ENCODE measurements around the gene TMTC1. TPM values are rescaled to one million over a fixed set of nuclear protein-coding genes. Genes with fewer than 3 reads are reported as not detected.

TMTC1 gene
- total and polyA plus RNA-seq, 2 of the 8 experiments (the other 6 are each of a cell fraction or from before 2014, with no cell fraction given) = 15.4 to 20.8 TPM

GRCh38 chr12:29762637-29763300 lies 21.0 kb downstream of the TMTC1 start:
- Histone ChIP-seq H2BK15ac (ENCODE audit: low read length) (no peak overlapping the region), H2AK5ac (ENCODE audit: low read depth, low read length) (peak overlapping the region; percentile 57; the same call in 1 of the 2 replicates), H3K79me1 (ENCODE audit: low read depth, low read length) (no peaks in the 10 kb centered on the region; the same call in 1 of the 2 replicates), H3K36me3 (ENCODE audit: control insufficient read depth in 2 of 4, insufficient read depth in 4 of 4, low read length in 3 of 4) (peaks cover 0 to 14% (median 5%) of the 10 kb centered on the region in 4 experiments; a peak in 4 of 8 replicates), H3K14ac (ENCODE audit: insufficient read length) (no peak overlapping the region), H4K91ac (replicated peaks; ENCODE audit: insufficient read length, low read length) (no peak overlapping the region), H2BK12ac (ENCODE audit: low read depth, low read length) (peak overlapping the region; percentile 13; the same call in 1 of the 2 replicates), H3K56ac (replicated peaks; ENCODE audit: insufficient read length, low read depth, low read length) (no peak overlapping the region), H3K4ac (replicated peaks; ENCODE audit: insufficient read length, low read depth, low read length) (no peak overlapping the region), H3K4me2 (ENCODE audit: insufficient read depth in 1 of 2, low read depth in 2 of 2, low read length in 2 of 2) (no peak overlapping the region), H4K20me1 (replicated peaks in 1 of 2; ENCODE audit: control insufficient read depth in 1 of 2, insufficient read depth in 2 of 2, low read length in 2 of 2) (no peaks in the 10 kb centered on the region), H2BK120ac (replicated peaks; ENCODE audit: low read depth, low read length) (no peak overlapping the region), H2BK20ac (ENCODE audit: low read length) (no peak overlapping the region), H3K27ac (ENCODE audit: low read depth, low read length) (no peak overlapping the region), H4K8ac (ENCODE audit: extremely low read depth, insufficient read depth, low read length) (no peak overlapping the region), H2AFZ (ENCODE audit: low read length) (no peak overlapping the region), H3K4me3 (ENCODE audit: extremely low read depth in 1 of 4, insufficient read depth in 2 of 4, low read depth in 3 of 4, low read length in 4 of 4) (no peak overlapping the region), H3K23ac (ENCODE audit: insufficient read length) (no peak overlapping the region), H3K79me2 (ENCODE audit: control insufficient read depth in 1 of 2, insufficient read depth in 2 of 2, low read length in 2 of 2) (peaks cover 0 to 4% of the 10 kb centered on the region in 2 experiments; a peak in 2 of 4 replicates), H2BK5ac (ENCODE audit: low read depth, low read length) (0 out of 2 replicates have a peak overlapping the region, but pooled peaks have one; percentile 17), H3K18ac (ENCODE audit: extremely low read depth, low read length) (no peak overlapping the region), H3K27me3 (replicated peaks in 1 of 4; ENCODE audit: control insufficient read depth in 3 of 4, extremely low read depth in 1 of 4, insufficient read depth in 3 of 4, low read length in 3 of 4) (no peaks in the 10 kb centered on the region), H3K9ac (replicated peaks in 1 of 4; ENCODE audit: extremely low read depth in 1 of 4, low read depth in 3 of 4, low read length in 3 of 4) (no peak overlapping the region), H3K4me1 (replicated peaks in 1 of 4; ENCODE audit: control insufficient read depth in 3 of 4, insufficient read depth in 4 of 4, low read length in 3 of 4) (peaks cover 0 to 5% (median 0%) of the 10 kb centered on the region in 4 experiments; a peak in 2 of 7 replicates), H3K9me3 (ENCODE audit: insufficient read depth in 2 of 2, low read depth in 1 of 2, low read length in 1 of 2) (peaks cover 2 to 3% of the 10 kb centered on the region in 2 experiments; a peak in 1 of 4 replicates), H3K23me2 (ENCODE audit: low read depth, low read length) (no peaks in the 10 kb centered on the region), H4K5ac (ENCODE audit: insufficient read length, low read depth, low read length) (no peak overlapping the region)
- WGBS, 2 experiments (ENCODE audit: extremely low coverage in 1 of 2, insufficient coverage in 1 of 2, insufficient read length in 1 of 2, insufficient replicate concordance in 2 of 2, low coverage in 1 of 2, low lambda C conversion rate in 2 of 2, missing lambda C conversion rate in 1 of 2) = 83% methylated on average over 7 of the region's 7 CpGs; no CpG with 5 or more reads in 1 of the 2 experiments
- CTCF ChIA-PET (ENCODE audit: partially characterized antibody) = interaction anchor here (1.2 to 2.8 kb wide), 4 partner anchors 16 to 173 kb away, joined by 3 to 6 read pairs (median 4); no protein-coding TSS in a partner anchor
- POLR2A ChIA-PET (ENCODE audit: partially characterized antibody) = interaction anchor here (1.0 kb wide), 1 partner anchor 121 kb away, joined by 3 read pairs; no protein-coding TSS in a partner anchor
- no peak for FAIRE-seq
- no peak for DNase-seq (ENCODE audit: low read depth in 1 of 2, low spot score in 2 of 2)
- TF ChIP-seq BACH1 (IDR thresholded peaks at IDR 0.05; ENCODE audit: low read length) (no peak), TBP (IDR thresholded peaks at IDR 0.05; ENCODE audit: low read depth, low read length) (no peak), CREB1 (IDR thresholded peaks at IDR 0.05) (no peak), FOSL1 (IDR thresholded peaks at IDR 0.05; ENCODE audit: insufficient read depth, low read depth, low read length) (no peak), SAP30 (IDR thresholded peaks at IDR 0.05; ENCODE audit: insufficient read depth, insufficient replicate concordance, low read length) (no peak), CEBPB (IDR thresholded peaks at IDR 0.05; ENCODE audit: low read depth, low read length) (no peak), HDAC6 (IDR thresholded peaks at IDR 0.05; ENCODE audit: low read depth, low read length) (no peak)
- TF ChIP-seq, protein P1, sequence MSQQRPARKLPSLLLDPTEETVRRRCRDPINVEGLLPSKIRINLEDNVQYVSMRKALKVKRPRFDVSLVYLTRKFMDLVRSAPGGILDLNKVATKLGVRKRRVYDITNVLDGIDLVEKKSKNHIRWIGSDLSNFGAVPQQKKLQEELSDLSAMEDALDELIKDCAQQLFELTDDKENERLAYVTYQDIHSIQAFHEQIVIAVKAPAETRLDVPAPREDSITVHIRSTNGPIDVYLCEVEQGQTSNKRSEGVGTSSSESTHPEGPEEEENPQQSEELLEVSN (IDR thresholded peaks at IDR 0.05) = no peak
